ELR (cell line): ENCODE data around the gene NDUFB11.
"Not testable (repeated sequence)": the region's sequence is repeated elsewhere in the genome, so short reads cannot be mapped to it uniquely, and the experiment has no call there.

Experiments used
- DNase-seq: peaks from one replicate; pipeline ENCODE4 v3.0.0-alpha.2; 2015; ENCODE audit warnings: low read depth

Gene NDUFB11

DNA sequence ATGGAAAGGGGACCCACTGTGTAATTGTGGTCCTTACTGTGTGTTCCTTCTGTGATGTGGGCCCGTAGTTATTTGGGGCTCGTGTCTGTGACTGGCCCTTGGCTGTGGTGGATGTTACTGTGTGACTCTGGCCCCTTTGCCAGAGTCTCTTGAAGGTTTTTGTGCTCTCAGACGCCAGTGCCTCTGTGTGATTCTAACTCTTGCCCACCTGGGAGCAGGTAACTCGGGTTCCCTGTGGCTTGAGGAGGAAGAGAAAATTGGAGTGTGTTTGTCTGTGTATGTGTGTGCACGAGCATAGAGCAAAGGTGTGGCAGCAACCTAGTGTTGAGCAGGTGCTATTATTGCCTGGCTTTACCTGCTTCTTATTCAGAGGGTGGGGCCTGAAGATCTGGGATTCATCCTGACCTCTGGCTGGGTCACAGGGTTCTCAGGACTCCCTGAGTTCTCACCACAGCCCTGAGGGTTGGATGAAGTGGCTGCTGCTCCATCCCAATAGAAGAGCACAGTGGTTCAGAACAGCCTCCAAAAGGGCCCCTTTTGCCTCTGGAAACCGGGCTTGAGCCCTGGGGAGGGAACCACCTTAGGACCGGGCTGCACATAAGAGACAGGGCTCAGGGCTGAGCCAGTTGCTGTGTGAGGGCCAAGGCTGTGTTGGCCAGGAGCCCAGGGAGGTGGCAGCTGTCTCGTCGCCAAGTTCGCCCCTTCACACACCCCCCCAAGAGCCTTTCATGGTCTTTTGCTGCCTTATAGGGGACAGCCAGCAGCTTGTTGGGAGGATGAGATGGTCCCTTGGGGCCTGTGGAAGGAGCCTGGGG lies 1.8 kb upstream of the NDUFB11 start:
- no peak for DNase-seq

DNA sequence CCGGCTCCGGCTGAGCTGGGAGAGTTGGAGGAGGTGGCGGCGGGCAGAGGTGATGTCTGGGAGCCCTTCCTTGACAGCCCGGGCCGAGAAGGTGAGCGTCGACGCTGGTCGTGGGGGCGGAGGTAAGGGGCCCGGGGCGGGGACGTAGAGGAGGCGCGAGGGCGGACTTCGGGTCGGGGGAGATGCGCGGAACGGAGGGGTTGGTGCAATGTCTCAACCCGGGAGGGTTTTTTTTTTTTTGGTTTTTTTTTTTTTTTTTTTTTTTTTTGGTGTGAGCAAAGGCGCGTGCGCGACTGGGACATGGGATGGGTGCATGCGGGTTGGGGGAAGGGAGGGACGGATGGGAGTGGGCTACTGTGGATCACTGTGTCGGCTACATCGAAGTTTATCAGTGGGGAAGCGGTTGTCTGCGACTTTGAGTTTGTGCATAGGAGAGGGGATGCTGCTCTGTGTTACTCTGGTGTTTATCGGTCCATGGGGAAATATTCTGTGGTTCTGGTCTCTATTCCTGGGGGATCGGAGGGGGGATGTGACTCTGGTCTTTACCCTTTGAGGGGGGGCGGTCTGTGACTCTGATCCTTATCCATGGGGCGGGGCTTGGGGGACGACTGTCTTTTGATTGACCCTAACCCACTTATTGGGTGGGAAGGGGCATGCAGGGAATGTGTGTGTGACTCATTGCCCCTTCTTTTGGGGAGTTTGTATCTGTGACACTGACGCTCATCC lies 1.1 kb upstream of the NDUFB11 start:
- DNase-seq: no peak

DNA sequence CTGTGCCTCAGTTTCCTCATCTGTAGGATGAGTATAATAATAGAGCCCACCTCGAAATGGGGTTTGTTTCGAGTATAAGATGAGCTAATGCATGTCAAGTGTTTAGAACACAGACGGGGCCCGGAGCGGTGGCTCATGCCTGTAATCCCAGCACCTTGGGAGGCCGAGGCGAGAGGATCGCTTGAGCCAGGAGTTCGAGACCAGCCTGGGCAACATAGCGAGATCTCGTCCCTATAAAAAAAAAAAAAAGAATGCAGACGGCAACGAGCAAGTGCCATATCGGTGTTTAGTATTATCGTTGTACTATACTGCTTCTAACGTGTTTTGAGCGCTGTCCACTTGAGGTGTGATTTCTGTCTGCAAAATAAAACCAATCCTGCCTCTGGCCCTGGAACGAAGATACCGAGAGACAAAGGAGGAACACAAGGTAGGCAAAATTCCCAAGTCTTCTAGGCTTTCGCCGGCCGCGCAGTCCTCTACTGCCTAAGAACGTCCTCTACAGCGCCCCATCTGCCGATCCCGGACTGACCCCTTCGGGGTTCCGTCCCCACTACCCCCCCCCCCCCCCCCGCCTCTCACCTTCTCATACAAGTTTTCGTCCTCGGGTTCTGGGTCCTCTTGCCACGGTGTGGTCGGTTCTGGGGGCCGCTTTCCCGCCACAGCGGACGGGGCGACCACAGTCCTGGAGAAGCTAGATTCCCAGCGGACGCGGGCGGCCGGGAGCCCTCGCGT lies 442 bp downstream of the NDUFB11 start:
- DNase-seq: peak; percentile 58

DNA sequence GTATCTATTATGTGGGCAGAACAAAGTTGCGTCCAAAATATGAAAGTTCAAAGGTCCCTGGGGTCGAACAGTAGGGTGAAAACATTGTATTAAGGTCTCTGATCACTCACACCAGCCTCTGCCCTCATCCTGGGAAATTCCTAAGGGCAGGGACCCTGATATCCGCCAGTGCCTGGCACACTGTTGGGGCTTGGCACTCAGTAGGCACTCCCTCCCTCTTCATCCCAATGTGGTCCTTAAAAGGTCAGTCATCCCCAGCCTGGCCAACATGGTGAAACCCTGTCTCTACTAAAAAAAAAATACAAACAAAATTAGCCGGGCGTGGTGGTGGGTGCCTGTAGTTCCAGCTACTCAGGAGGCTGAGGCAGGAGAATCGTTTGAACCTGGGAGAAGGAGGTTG lies 6.3 kb downstream of the NDUFB11 start:
- DNase-seq: no peak

DNA sequence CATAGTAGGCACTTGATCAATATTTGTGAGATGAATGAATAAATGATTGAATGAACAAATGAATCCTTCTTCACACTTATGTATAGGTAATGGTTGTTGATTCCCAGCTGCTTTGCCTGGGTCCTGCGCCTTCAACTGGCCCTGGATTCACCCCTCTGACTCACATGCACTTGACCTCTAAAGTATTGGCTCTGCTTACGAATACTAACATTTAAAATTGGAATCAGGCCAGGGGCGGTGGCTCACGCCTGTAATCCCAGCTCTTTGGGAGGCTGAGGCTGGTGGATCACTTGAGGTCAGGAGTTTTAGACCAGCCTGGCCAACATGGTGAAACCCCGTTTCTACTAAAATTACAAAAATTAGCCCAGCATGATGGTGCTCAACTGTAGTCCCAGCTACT lies 8.9 kb downstream of the NDUFB11 start:
- peak; percentile 71 for DNase-seq

DNA sequence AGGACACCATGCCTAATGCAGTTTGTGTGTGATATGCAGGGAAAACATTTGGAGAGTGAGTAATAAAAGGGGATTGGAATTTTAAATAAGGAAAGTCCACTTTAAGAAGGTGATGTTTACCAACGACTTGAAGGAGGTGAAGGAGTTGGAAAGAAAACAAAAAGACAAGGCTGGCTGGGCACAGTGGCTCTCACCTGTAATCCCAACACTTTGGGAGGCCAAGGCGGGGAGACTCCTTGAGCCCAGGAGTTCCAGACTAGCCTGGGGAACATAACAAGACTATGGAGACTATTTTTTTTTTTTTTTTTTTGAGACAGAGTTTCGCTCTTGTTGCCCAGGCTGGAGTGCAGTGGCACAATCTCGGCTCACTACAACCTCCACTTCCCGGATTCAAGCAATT lies 11.0 kb downstream of the NDUFB11 start:
- DNase-seq: no peak

DNA sequence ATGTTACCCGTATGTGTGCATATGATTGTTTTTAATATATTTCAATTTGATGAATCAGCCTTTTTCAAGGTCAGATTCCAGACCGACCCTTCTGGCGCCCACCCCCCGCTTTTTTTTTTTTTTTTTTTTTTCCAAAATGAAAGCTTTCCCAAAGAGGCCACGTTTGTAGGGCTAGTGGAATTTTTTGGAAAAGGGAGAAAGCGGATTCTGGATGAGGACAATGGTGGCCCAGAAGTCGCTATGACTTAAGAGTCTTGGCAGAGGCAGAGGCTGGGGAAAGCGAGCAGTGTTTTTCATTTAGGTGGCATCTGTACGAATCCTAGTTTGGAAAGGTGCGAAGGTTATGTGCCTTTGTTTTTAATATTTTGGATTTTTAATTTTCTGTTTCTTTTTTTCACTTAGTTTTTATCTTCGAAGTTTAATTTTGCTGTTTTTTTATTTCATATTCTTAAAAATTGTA lies 14.6 kb downstream of the NDUFB11 start:
- DNase-seq: no peak

DNA sequence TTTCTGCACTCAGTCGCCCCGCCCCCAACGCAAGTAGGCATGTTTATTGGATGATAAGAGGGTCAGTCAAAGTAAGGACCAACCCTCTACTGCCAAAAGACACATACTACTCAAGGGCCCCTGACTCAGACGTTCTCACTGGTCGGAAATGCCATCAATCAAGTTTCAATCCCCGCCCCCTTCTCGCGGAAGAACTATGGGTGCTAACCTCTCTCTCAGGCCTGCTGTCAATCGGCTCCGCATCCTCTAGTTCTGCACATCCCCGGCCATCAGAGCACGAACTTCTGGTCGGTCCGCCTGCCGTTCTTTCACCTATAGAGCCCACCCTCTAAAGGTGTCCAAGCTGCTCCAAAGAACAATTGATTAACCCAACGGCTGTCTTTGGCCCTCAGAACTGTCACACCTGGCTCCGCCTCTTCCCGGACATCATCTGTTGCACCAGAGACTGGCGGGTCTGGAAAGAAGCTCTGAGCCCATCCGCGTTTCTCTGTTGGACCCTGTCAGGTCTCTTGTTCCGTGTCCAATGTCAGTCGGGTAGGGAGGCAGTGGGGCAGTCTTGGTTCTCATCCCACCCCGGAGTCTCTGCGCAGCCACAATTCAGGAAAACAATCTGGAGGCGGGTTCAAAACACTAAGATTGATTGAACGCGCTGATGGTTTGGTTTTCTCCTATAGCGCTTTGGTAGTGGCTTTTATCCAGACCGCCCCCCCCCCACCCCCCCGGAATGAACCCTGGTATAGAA lies 15.2 kb downstream of the NDUFB11 start:
- DNase-seq: peak; percentile 93

DNA sequence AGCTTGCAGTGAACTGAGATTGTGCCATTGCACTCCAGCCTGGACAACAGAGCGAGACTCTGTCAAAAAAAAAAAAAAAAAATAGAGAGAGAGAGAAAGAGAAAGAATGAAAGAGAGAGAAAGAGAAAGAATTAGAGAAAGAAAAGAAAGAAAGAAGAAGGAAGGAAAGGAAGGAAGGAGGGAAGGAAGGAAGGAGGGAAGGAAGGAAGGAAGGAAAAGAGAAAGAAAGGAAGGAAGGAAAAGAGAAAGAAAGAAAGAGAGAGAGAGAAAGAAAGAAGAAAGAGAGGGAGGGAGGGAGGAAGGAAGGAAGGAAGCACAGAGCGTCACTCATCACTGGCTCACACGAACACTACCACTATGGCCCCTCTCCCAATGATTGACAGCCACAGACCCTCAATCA lies 20.0 kb downstream of the NDUFB11 start:
- DNase-seq: not testable (repeated sequence)

DNA sequence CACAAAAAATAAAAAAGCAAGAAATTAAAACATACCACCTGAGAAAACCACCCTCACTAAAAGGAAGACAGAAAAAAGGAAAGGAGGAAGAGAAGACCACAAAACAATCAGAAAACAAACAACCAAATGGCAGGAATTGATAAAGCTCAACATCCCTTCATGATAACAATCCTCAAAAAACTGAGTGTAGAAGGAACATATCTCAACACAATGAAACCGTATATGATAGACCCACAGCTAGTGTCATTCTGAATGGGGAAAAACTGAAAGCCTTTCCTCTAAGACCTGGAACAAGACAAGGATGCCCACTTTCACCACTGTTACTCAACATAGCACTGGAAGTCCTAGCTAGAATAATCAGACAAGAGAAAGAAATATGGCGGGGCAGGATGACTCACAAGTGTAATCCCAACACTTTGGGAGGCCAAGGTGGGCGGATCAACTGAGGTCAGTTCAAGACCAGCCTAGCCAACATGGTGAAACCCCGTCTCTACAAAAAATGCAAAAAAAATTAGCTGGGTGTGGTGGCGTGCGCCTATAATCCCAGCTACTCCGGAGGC lies 27.9 kb downstream of the NDUFB11 start:
- not testable (repeated sequence) for DNase-seq

DNA sequence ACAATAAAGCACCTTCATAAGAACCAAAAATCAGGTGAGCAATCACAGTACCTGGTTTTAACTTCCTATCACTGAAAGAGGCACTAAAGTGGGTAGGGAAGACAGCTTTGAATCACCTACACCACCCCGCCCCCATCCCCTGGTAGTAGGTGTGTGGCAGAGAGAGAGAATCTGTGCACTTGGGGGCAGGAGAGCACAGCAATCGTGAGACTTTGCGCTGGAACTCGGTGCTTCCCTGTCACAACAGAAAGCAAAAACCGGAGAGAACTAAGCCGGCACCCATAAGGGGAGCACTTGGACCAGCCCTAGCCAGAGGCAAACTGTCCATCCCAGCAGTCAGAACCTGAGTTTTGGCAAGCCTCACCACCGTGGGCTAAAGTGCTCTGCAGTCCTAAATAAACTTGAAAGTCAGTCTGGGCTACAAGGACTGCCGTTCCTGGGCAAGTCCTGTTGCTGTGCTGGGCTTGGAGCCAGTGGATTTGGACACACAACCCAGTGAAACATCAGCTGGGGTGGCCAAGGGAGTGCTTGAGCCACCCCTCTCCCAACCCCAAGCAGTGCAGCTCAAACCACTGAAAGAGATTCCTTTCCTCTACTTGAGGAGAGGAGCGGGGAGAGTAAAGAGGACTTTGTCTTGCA lies 32.1 kb downstream of the NDUFB11 start:
- no peak for DNase-seq

DNA sequence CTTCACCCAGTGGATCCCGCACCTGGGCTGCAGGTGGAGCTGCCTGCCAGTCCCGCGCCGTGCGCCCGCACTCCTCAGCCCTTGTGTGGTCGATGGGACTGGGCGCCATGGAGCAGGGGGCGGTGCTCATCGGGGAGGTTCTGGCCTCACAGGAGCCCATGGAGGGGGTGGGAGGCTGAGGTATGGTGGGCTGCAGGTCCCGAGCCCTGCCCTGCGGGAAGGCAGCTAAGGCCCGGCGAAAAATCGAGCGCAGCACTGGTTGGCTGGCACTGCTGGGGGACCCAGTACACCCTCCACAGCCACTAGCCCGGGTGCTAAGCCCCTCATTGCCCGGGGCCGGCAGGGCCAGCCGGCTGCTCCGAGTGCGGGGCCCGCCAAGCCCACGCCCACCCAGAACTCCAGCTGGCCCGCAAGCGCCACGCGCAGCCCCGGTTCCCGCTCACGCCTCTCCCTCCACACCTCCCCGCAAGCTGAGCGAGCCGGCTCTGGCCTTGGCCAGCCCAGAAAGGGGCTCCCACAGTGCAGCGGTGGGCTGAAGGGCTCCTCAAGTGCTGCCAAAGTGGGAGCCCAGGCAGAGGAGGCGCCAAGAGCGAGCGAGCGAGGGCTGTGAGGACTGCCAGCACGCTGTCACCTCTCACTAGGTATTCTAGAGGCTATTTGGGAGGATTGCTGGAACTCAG lies 33.4 kb downstream of the NDUFB11 start:
- not testable (repeated sequence) for DNase-seq

DNA sequence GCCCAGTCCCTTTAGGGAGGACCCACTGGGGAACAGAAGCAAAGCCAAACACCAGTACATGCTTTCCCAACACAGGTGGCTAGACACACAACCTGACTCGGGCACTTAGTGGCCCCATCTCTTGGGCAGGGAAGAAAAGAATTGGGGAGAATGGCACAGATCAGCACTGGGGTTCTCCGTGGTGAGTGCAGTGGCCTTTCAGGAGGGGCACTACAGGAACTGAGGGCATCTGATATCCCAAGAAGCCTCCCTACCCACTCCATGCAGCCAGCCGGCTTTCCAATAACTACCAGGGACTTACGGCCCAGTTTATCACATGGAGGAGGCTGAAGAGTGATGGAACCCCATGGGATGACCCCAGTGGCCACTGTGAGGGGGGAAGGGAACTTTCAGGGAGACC lies 43.3 kb downstream of the NDUFB11 start:
- no peak for DNase-seq

DNA sequence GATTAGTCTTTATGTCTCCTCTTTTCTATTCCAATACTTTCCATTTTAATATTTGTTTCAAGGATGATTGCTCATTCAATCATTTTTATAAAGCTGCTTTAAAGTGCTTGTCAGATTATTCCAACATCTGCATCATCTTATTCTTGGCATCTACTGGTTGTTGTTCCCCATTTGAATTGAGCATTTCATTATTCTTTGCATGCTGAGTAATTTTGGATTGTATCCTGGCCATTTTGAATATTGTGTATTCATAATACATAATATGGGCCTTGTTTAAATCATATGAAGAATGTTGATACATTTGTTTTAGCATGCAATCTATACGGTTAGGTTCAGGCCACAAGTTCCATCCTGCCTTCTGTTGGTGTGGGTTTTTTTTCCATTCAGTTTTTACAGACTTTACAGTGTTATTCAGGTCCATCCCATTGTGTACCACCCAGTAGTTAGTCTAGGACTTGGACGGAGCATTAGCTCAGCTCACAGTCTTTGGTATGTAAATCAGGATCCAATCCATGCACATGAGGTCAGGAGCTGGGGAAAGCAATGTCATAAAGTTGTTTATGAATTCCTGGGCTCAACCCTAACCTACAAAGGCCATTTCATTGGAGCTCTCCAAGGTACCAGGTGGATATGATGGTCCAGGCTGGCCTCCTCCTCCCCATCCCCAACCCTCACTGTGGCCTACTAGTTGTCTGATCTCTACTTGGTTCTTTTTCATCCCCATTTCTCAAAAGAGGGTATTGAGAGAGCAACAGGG lies 46.0 kb downstream of the NDUFB11 start:
- DNase-seq: no peak

DNA sequence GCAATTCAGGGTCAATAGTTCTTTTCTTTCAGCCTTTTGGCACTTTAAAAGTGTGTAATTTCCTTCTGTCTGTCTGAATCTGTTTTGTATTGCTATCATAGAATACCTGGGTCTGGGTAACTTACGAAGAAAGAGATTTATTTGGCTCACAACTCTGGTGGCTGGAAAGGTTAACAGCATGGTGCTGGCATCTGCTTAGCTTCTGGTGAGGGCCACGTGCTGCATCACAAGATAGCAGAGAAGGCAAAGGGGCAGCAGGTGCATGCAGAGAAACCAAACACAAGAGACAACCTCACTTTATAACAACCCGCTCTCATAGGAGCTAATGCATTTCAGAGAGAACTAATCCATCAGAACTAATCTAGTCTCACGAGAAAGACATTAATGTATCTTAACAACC lies 47.5 kb downstream of the NDUFB11 start:
- DNase-seq: no peak

DNA sequence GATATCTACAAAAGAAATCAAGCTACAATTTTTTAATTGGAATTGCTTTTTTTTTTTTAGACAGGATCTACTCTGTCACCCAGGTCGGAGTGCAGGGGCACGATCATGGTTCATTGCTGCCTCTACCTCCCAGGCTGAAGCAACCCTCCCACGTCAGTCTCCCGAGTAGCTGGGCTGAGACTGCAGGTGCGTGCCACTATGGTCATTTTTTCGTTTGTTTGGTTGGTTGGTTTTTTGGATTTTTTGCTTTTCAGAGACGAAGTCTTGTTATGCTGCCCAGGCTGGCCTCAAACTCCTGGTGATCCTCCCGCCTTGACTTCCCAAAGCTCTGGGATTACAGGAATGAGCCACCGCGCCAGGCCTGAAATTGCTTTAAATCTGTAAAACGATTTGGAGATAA lies 50.6 kb downstream of the NDUFB11 start:
- no peak for DNase-seq

DNA sequence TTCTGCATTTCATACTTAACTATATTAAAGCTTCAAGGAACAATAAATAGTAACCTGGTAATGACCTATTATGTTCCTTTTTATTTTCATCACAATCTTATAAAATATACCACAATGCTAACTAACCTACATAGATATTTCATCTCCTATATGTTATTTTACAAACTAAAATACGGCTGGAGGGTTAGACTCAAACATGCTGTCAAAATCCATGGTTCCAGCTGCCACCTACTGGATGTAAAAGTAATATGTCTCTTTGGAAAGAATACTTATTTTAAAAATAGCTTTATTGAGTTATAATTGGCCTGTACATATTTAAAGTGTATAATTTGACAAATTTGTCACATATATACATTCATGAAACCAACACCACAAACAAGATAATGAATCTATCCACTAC lies 51.3 kb downstream of the NDUFB11 start:
- peak; percentile 51 for DNase-seq
